OCI-LY7 (cell line): ENCODE results near the gene UBAP1. TPM values are rescaled to one million over a fixed set of nuclear protein-coding genes. Genes with fewer than 3 reads are reported as not detected.
"Not testable (repeated sequence)": the region's sequence is repeated elsewhere in the genome, so short reads cannot be mapped to it uniquely, and the experiment has no call there.

Experiments
- BruUV-seq: library from RNA; stranded (reverse); fragments of 400-500 nt; replicated peaks from 2 replicates; lab custom pipeline; 2021; lab: Mats Ljungman, UMichigan
- CTCF ChIA-PET: fragments of 300-600 bp; sonication (Branson Sonifier 250); formaldehyde crosslinking; loops from one replicate; lab custom pipeline; 2022; ENCODE audit warnings: antibody characterized with exemption; ENCODE audit not compliant: unreplicated experiment; lab: Charles Lee
- POLR2A ChIA-PET: fragments of 300-600 bp; sonication (Branson Sonifier 250); formaldehyde crosslinking; loops from one replicate; lab custom pipeline; 2022; ENCODE audit warnings: antibody characterized with exemption; lab: Charles Lee
- DNase-seq: peaks from one replicate; pipeline ENCODE4 v3.0.0-alpha.2; 2015; ENCODE audit warnings: low spot score
- H2AFZ ChIP-seq: fragments of 200-600 bp; sonication (generic), shearing (Covaris generic); 2 replicates; pipeline ENCODE4 v1.6.1; 2014; ENCODE audit warnings: mild to moderate bottlenecking, antibody characterized with exemption, low read length, moderate library complexity
- H3K27ac ChIP-seq: fragments of 200-600 bp; sonication (generic); 2 replicates; pipeline ENCODE4 v1.5.1; 2014; ENCODE audit warnings: mixed run types, low read depth, mild to moderate bottlenecking, moderate library complexity, low read length, inconsistent platforms; ENCODE audit not compliant: poor library complexity, severe bottlenecking
- H3K36me3 ChIP-seq: fragments of 200-600 bp; sonication (generic); 2 replicates; pipeline ENCODE4 v1.6.1; 2014; ENCODE audit warnings: mild to moderate bottlenecking, antibody characterized with exemption, low read length, moderate library complexity, mixed read lengths; ENCODE audit not compliant: insufficient read depth
- H3K4me1 ChIP-seq: fragments of 200-600 bp; sonication (generic); 2 replicates; pipeline ENCODE4 v1.5.1; 2014; ENCODE audit warnings: mild to moderate bottlenecking, low read length; ENCODE audit not compliant: insufficient read depth, poor library complexity, severe bottlenecking
- H3K4me2 ChIP-seq: fragments of 200-600 bp; sonication (generic); 2 replicates; pipeline ENCODE4 v1.6.1; 2014; ENCODE audit warnings: mild to moderate bottlenecking, low read length
- H3K4me3 ChIP-seq: fragments of 200-600 bp; sonication (generic); 2 replicates; pipeline ENCODE4 v1.5.1; 2014; ENCODE audit warnings: mild to moderate bottlenecking, low read depth, low read length; ENCODE audit not compliant: poor library complexity, severe bottlenecking
- H3K79me2 ChIP-seq: fragments of 200-600 bp; sonication (generic); 2 replicates; pipeline ENCODE4 v1.6.1; 2016; ENCODE audit warnings: low read depth, mild to moderate bottlenecking, low read length, moderate library complexity, mixed read lengths; ENCODE audit not compliant: insufficient read depth
- H3K9me2 ChIP-seq: fragments of 200-600 bp; sonication (generic); 2 replicates; pipeline ENCODE4 v1.6.1; 2016; ENCODE audit warnings: mild to moderate bottlenecking, low read length, mixed read lengths; ENCODE audit not compliant: insufficient read depth
- H3K9me3 ChIP-seq: fragments of 200-600 bp; sonication (generic); 2 replicates; pipeline ENCODE4 v1.6.1; 2014; ENCODE audit warnings: mild to moderate bottlenecking, mixed run types, low read length, mixed read lengths
- H4K20me1 ChIP-seq: fragments of 200-600 bp; sonication (generic); 2 replicates; pipeline ENCODE4 v1.6.1; 2014; ENCODE audit warnings: mild to moderate bottlenecking, antibody characterized with exemption, low read length, moderate library complexity, mixed read lengths; ENCODE audit not compliant: insufficient read depth
- CTCF ChIP-seq: fragments of 200-600 bp; sonication (generic); conservative IDR thresholded peaks from 2 replicates; pipeline ENCODE4 v1.5.1; 2014; ENCODE audit warnings: mild to moderate bottlenecking, antibody characterized with exemption, low read length, moderate library complexity, mixed read lengths
- EZH2phosphoT487 ChIP-seq: fragments of 200-600 bp; sonication (generic); IDR thresholded peaks from 2 replicates; pipeline ENCODE4 v1.6.1; 2018; ENCODE audit warnings: low read depth, borderline replicate concordance, mild to moderate bottlenecking, mixed run types, antibody characterized with exemption, low read length, moderate library complexity, mixed read lengths
- intact Hi-C: fragments of 100-400 bp; cut with micrococcal nuclease; formaldehyde crosslinking; loops from one replicate; pipeline ENCODE4 v1.10.0; 2022; ENCODE audit not compliant: unreplicated experiment
- total RNA-seq, 2 experiments: library from RNA; depleted of rRNA in 1 of 2; stranded (reverse); fragments of >200 nt in 1 of 2; shearing (Covaris generic) in 1 of 2; gene quantifications; 2 replicates each; pipeline ENCODE4 v1.2.3, GENCODE V29; 2014 to 2022

The UBAP1 gene
- total RNA-seq, 2 experiments from 2014 or later: 12.4 to 22.4 TPM

- no peak for DNase-seq
- ChIA-PET CTCF (no interaction called here), POLR2A (no interaction called here)
- Histone ChIP-seq H3K4me2 (no peak overlapping the region), H3K27ac (no peak overlapping the region), H3K9me2 (no peaks in the 10 kb centered on the region), H3K79me2 (no peaks in the 10 kb centered on the region), H3K36me3 (peaks cover 4% of the 10 kb centered on the region; the same call in 1 of the 2 replicates), H2AFZ (no peak overlapping the region), H3K9me3 (no peaks in the 10 kb centered on the region), H4K20me1 (no peaks in the 10 kb centered on the region), H3K4me3 (no peak overlapping the region), H3K4me1 (no peaks in the 10 kb centered on the region)
- no peak for TF ChIP-seq EZH2phosphoT487
- TF ChIP-seq CTCF: no peak
- no TSS peak for BruUV-seq
- intact Hi-C loops: no loop called here
Observed at GRCh38 chr9:34219421-34219820, 40.6 kb downstream of the UBAP1 start.

- CTCF ChIA-PET: interaction anchor here (0.6 kb wide), 1 partner anchor 174 kb away, joined by 3 read pairs; no protein-coding TSS in a partner anchor
- Histone ChIP-seq H3K4me2 (no peak overlapping the region), H3K36me3 (peaks cover 5% of the 10 kb centered on the region; the same call in 1 of the 2 replicates), H3K27ac (no peak overlapping the region), H3K79me2 (no peaks in the 10 kb centered on the region), H3K4me1 (no peaks in the 10 kb centered on the region), H2AFZ (no peak overlapping the region), H4K20me1 (no peaks in the 10 kb centered on the region), H3K9me2 (no peaks in the 10 kb centered on the region), H3K4me3 (no peak overlapping the region), H3K9me3 (no peaks in the 10 kb centered on the region)
- TF ChIP-seq CTCF (no peak), EZH2phosphoT487 (no peak)
- POLR2A ChIA-PET: interaction anchor here (0.6 to 1.1 kb wide), 3 partner anchors 8 to 40 kb away, joined by 3 to 4 read pairs (median 3); no protein-coding TSS in a partner anchor
- intact Hi-C loops: no loop called here
- BruUV-seq: no TSS peak
- no peak for DNase-seq
Observed at GRCh38 chr9:34220218-34220617, 41.4 kb downstream of the UBAP1 start.

GRCh38 chr9:34224349-34224748, 45.5 kb downstream of the UBAP1 start:
- Histone ChIP-seq H3K9me2 (no peaks in the 10 kb centered on the region), H2AFZ (no peak overlapping the region), H3K4me2 (no peak overlapping the region), H3K79me2 (no peaks in the 10 kb centered on the region), H3K4me1 (no peaks in the 10 kb centered on the region), H3K27ac (no peak overlapping the region), H3K4me3 (no peak overlapping the region), H4K20me1 (no peaks in the 10 kb centered on the region), H3K36me3 (peaks cover 11% of the 10 kb centered on the region; the same call in 1 of the 2 replicates), H3K9me3 (no peaks in the 10 kb centered on the region)
- BruUV-seq: no TSS peak
- intact Hi-C loops: no loop called here
- TF ChIP-seq CTCF (no peak), EZH2phosphoT487 (no peak)
- ChIA-PET CTCF (no interaction called here), POLR2A (interaction anchor here (0.6 kb wide), 1 partner anchor 10 kb away, joined by 3 read pairs; no protein-coding TSS in a partner anchor)
- DNase-seq: no peak

GRCh38 chr9:34226144-34226760, 47.4 kb downstream of the UBAP1 start:
- intact Hi-C loops, H3K27ac ChIP-seq, POLR2A ChIA-PET, BruUV-seq, H3K79me2 ChIP-seq, H3K9me2 ChIP-seq, H3K4me2 ChIP-seq, H2AFZ ChIP-seq, DNase-seq, H3K4me1 ChIP-seq, H3K4me3 ChIP-seq, H4K20me1 ChIP-seq, H3K9me3 ChIP-seq: not testable (repeated sequence)
- CTCF ChIA-PET: interaction anchor here (1.1 kb wide), 1 partner anchor 109 kb away, joined by 3 read pairs; no protein-coding TSS in a partner anchor
- peaks cover 11% of the 10 kb centered on the region; the same call in 1 of the 2 replicates for H3K36me3 ChIP-seq
